NCI-H2171 treated with DMSO at 0.1 percent for 48 hours (cell line): ENCODE measurements around the gene SNAPC2.
A peak's percentile ranks its signal among the peaks of the same experiment; 100 is the strongest.
"Not testable (repeated sequence)": the region's sequence is repeated elsewhere in the genome, so short reads cannot be mapped to it uniquely, and the experiment has no call there.

ENCODE experiments used
- DNase-seq: peaks from one replicate; lab custom pipeline; 2025; lab: John Stamatoyannopoulos, UW

SNAPC2 gene

DNA sequence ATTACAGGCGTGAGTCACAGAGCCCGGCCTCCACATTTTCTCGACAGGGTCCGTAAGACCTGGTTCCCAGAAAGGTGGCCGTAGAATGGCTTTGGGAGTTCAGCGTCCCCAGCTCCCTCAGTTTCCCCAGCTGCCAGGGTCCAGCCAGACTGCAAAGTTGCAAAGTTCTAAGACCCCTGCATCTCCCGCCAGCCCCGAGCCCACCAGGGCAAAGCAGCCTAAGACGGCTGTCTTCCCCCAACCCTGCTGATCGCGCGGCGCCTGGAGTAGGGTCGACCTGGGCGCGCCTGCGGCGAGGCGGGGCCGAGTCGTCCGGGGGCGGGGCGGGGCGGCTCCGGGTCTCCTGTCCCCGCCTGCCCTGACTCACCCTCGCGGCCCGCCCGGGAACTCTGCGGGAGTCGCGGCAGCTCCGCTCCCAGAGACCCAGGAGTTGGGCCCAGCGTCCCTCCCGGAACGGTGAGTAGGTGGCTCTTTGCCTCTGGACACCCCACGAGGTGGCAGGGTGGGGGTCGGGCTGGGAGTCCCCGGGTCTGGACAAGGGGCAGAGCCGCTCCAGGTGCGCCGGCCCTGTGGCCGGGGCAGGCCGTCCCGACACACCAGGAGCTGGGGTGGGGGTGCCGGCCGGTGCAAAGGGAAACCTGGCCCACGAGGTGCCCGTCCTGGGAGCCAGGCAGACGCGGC lies 31.9 kb upstream of the SNAPC2 start, which contains the start of gene LRRC8E:
Gene LRRC8E (plus strand): TSS at position 366 of the 681 bp plus-strand sequence. CDS start 7,094 bp downstream, outside the sequence.
- DNase-seq: no peak

- no peak for DNase-seq
Measured at GRCh38 chr19:7888826-7889217, 31.3 kb upstream of the SNAPC2 start.

DNA sequence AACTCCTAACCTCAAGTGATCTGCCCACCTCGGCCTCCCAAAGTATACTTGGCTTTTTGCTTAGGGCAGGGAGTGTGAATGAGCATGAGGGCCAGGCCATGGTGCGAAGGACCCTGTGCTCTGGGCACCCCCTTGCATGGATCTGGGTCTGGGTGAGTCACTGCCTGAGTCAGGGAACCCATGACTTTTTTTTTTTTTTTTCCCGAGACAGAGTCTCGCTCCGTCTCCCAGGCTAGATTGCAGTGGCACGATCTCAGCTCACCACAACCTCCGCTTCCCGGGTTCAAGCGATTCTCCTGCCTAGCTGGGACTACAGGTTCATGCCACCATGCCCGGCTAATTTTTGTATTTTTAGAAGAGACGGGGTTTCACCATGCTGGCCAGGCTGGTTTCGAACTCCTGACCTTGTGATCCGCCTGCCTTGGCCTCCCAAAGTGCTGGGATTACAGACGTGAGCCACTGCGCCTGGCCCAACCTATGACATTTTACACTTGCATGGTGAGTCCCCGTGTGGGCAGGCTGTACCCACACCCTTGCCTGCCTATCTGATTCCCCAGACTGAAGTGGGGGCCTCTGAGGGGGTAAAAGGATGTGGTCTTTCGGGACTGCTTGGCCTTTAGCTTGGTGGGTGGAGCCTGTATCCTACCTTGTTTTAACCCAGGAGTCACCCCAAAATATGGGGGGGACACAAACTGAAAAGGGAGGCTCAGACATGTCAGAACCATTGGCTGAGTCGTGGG lies 26.6 kb upstream of the SNAPC2 start:
- not testable (repeated sequence) for DNase-seq

DNA sequence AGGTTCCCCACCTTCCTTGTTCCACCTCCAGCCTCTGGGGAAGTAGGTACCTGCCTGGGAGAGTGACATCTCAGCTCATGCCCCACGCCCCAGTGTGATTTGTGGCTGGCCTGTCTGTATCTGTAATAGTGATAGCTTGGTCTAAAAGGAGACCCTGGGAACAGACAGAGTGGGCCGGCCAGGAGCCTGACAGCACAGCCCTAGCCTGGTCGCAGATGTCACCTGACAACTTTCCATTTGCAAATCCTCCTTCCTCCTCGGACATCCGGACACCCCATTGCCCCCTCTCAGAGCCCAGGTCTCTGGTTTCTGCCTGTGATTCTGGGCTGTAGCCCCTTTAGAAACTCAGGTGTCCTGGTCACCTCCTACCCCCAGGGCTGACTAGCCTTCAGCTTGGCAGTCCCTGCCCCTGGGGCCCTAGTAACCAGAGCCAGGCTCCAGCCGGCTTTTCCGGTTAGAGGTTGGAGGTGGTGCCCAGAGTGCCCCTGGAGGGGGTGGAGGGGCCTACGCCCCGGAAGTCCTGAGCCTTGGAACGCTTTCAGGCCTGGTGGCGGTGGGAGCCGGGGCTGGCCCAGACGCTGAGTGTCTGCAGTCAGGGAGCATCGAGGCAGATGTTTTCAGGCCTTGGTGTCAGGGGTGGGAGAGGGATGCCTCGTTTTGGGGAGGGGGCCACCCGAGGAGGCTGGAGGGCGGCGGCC lies 25.4 kb upstream of the SNAPC2 start:
- DNase-seq: no peak

DNA sequence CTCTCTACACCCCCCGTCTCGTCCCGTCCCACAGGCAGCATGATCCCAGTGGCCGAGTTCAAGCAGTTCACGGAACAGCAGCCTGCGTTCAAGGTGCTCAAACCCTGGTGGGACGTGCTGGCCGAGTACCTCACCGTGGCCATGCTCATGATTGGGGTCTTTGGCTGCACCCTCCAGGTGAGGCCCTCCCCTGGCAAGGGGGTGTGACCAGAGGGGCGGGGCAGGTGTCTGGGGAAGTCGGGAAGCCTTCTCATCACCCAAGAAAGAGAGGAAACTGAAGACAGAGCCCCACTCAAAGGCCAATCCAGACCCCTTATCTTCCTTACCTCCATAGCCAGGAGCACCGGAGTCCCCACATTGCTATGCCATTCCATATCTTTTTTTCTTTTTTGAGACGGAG lies 24.6 kb upstream of the SNAPC2 start:
- no peak for DNase-seq

GRCh38 chr19:7897292-7897691 lies 22.8 kb upstream of the SNAPC2 start:
- no peak for DNase-seq

GRCh38 chr19:7898967-7899366 lies 21.2 kb upstream of the SNAPC2 start:
- DNase-seq: no peak

GRCh38 chr19:7899751-7900378 lies 20.3 kb upstream of the SNAPC2 start:
- DNase-seq: no peak

DNA sequence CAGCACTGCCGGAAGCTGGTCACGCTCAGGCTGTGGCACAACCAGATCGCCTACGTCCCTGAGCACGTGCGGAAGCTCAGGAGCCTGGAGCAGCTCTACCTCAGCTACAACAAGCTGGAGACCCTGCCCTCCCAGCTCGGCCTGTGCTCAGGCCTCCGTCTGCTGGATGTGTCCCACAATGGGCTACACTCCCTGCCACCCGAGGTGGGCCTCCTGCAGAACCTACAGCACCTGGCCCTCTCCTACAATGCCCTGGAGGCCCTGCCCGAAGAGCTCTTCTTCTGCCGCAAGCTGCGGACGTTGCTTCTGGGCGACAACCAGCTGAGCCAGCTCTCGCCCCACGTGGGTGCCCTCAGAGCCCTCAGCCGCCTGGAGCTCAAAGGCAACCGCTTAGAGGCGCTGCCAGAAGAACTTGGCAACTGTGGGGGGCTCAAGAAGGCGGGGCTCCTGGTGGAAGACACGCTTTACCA lies 19.7 kb upstream of the SNAPC2 start:
- no peak for DNase-seq

GRCh38 chr19:7900931-7901330 lies 19.2 kb upstream of the SNAPC2 start:
- DNase-seq: no peak

DNA sequence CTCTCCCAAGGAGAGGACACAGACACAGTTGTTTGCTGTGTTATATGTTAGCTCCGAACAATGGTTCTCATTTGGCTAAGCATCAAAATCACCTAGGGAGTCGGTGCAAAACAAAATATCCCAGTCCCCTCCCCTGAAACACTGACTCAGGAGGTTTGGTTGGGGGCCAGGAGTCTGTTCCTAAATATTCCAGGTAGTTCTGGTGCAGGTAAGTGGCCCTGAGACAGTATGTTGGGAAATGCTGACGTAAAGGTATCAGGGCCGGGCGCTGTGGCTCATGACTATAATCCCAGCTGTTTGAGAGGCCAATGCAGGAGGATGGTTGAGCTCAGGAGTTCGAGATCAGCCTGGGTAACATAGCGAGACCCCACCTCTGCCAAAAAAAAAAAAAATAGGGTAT lies 18.8 kb upstream of the SNAPC2 start:
- DNase-seq: no peak

- no peak for DNase-seq
Measured at GRCh38 chr19:7902796-7903243, 17.3 kb upstream of the SNAPC2 start.

- peak; percentile 100 for DNase-seq
Measured at GRCh38 chr19:7903244-7904073, 16.7 kb upstream of the SNAPC2 start, which contains the start of gene MAP2K7. TSS of gene MAP2K7 (plus strand) at chr19:7903877. CDS start at chr19:7903945, 68 bp downstream.

DNA sequence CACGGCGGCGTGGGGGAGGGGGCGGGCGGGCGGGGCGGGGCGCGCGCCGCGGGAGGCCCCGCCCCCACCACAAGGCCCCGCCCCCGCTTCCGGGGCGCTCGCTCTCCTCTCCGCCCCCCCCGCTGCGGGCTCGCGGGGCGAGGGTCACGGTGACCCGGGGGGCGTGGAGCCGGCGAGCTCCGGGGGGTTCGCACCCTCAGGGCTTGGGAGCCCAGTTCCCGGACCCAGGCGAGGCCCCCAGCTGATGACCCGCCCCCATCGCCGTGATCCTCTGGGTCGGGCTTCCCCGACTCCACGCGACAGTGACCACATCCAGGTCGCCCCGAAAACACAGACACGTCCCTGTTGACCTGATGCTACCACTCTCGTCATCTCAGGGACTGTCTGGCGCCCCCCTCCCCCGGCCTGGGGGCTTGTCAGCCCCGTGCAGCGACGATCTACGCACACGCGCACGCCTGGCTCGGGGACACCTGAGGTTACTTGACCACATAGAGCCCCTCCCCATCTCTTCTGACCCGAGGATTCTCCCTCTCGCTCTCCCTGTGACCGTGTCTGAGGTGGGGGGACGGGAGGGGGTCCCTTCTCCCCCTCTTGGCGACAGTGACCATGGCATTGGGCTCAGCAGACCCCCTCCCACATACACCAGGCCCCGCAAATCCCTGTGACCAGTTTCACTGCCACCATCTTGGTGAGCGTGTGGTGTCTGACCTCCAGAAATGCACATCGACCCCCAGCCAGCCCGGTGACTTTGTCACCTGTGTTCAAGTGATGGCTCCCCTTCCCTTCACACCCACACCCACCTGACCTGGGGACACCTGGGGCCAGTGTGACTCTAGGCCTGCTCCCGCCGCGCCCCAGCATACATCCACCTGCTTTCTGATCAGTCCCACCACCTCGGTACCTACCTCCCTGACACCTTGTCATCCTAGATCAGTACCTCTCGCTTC lies 15.8 kb upstream of the SNAPC2 start:
- no peak for DNase-seq

DNA sequence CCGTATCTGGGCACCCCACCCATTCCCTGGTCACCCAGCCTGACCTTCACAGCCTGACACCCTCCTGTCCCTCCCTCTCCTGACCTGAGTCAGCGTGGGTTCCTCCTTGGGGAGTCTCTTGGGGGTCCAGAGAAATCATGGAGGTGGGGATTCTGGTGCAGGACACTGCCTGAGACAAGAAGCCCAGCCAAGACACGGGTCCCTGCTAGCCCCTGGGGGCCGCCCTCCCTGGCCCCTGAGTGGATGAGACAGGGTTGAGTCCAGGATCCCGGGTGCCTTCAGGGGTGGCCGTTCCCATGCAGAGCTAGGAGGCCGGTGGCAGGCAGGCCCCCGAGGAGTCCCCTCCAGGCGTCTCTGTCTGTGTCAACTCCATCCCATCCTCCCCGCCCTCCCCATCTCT lies 14.9 kb upstream of the SNAPC2 start:
- no peak for DNase-seq

DNA sequence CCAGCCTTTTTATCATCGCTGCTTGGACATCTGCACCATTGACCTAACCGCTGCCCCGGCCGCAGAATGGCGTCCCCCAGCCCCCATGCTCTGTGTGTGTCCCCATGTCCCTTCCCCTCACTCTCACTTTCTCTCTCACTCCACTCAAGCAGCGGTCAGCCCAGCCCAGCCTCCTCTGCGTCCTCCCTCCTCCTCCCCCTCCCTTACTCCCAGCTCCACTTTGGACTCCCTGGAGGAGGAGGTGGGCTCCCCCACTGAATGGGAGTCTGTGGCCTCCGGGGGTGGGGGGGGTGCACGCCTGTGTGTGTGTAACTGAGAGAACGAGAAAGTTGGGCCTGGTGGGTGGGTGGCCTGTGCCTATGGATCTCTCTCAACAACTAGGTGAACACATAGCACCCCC lies 14.3 kb upstream of the SNAPC2 start:
- no peak for DNase-seq

GRCh38 chr19:7907122-7907521 lies 13.0 kb upstream of the SNAPC2 start:
- no peak for DNase-seq

GRCh38 chr19:7907544-7907943 lies 12.6 kb upstream of the SNAPC2 start:
- DNase-seq: no peak

DNA sequence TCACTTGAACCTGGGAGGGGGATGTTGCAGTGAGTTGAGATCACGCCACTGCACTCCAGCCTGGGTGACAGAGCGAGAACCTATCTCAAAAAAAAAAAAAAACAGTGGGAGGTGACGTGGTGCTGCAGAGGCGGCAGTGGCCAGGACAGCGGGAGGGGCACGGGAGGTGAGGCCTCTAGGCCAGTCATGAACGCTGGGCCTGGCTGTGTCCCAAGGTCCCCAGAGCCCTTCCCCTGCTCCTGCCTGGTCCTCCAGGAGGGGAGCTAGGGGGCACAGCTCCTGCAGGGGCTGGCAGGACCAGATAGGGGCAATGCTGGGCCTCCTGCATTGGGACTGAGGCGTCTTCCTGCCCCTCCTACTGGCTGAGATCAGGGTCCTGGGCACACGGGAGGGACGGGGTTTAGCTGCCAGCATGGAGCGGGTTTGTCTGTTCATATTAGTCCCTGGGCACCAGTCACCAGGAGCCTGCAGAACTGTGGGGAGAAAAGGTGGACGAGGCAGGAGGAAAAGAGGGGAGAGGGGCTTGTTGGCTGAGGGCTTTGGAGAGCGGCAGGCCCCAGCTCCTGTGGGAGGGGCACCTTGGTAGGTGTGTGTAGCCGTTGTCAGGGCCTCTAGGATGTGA lies 11.9 kb upstream of the SNAPC2 start:
- no peak for DNase-seq
